GM12872 (cell line): ENCODE results near the gene KDELR3.

ENCODE experiments used
- CTCF ChIP-seq: IDR thresholded peaks from 3 replicates; pipeline ENCODE4 v1.5.1; 2011; ENCODE audit warnings: low read depth, mild to moderate bottlenecking, low read length, moderate library complexity; ENCODE audit not compliant: insufficient read depth

KDELR3 gene

GRCh38 chr22:38513063-38513462 lies 45.2 kb downstream of the KDELR3 start:
- peak; percentile 53; the same call in 2 of the 3 replicates for TF ChIP-seq CTCF

- no peak for TF ChIP-seq CTCF
These were observed 50.7 kb downstream of the KDELR3 start for GRCh38 chr22:38518620-38519019.

GRCh38 chr22:38519453-38520250 lies 51.8 kb downstream of the KDELR3 start:
- TF ChIP-seq CTCF, result no peak

GRCh38 chr22:38523029-38523428 lies 55.1 kb downstream of the KDELR3 start:
- TF ChIP-seq CTCF, result no peak

- TF ChIP-seq CTCF, result no peak
These were observed 55.6 kb downstream of the KDELR3 start for GRCh38 chr22:38523479-38523878.

- TF ChIP-seq CTCF, result no peak
These were observed 56.5 kb downstream of the KDELR3 start for GRCh38 chr22:38524429-38524828.

GRCh38 chr22:38531251-38531938 lies 63.5 kb downstream of the KDELR3 start:
- TF ChIP-seq CTCF, result no peak
